Measurements from ENCODE around the gene OR12D1. TPM values are rescaled to one million over a fixed set of nuclear protein-coding genes. Genes with fewer than 3 reads are reported as not detected.

Gene OR12D1
- total and polyA plus RNA-seq, 9 of the 15 experiments (the other 6 are each of a cell fraction or from before 2014, with no cell fraction given) = not detected

GRCh38 chr6:29368765-29369164, 46.0 kb upstream of the OR12D1 start, which contains the start of gene OR5V1:
Gene OR5V1 (minus strand): TSS chr6:29368865. CDS start chr6:29356195, 12,670 bp downstream.
- H3K79me2 ChIP-seq (ENCODE audit: control insufficient read depth, insufficient read depth, low read length) = no peaks in the 10 kb centered on the region
- no peaks in the 10 kb centered on the region for H3K36me3 ChIP-seq (ENCODE audit: control insufficient read depth, insufficient read depth, low read length)
- no peaks in the 10 kb centered on the region for H3K9me1 ChIP-seq (ENCODE audit: control insufficient read depth, insufficient read depth, low read length)
- H3K4me3 ChIP-seq = no peak within 1 kb of the TSS
- no peaks in the 10 kb centered on the region for H4K20me1 ChIP-seq (replicated peaks; ENCODE audit: control insufficient read depth, insufficient read depth, low read length)
- no peaks in the 10 kb centered on the region for H3K27me3 ChIP-seq (ENCODE audit: control insufficient read depth in 2 of 2, insufficient read depth in 2 of 2, low read length in 2 of 2)
- H2AFZ ChIP-seq (ENCODE audit: low read depth, low read length) = no peak within 1 kb of the TSS
- no peak within 1 kb of the TSS for H3K4me2 ChIP-seq (ENCODE audit: insufficient read depth, low read length)
- no peaks in the 10 kb centered on the region for H3K9me3 ChIP-seq (replicated peaks; ENCODE audit: control insufficient read depth, insufficient read depth, low read depth, low read length)
- no peak within 1 kb of the TSS for H3K9ac ChIP-seq (ENCODE audit: insufficient read depth in 1 of 2, low read depth in 2 of 2, low read length in 2 of 2)
- ChIA-PET CTCF (ENCODE audit: low intra/inter-chr PET ratio) (no interaction called here), POLR2A (interaction anchor here (0.5 kb wide), 2 partner anchors 469 to 1216 kb away, joined by 3 read pairs; no protein-coding TSS in a partner anchor)
- no peak for TF ChIP-seq POU5F1 (IDR thresholded peaks at IDR 0.05; ENCODE audit: borderline replicate concordance, low read depth, low read length, partially characterized antibody)
- TF ChIP-seq IRF2 (CRISPR knock-in tag; IDR thresholded peaks at IDR 0.05) = no peak
- no peak for TF ChIP-seq HBP1 (CRISPR knock-in tag; IDR thresholded peaks at IDR 0.05)
- no peak for TF ChIP-seq KLF1 (tag; IDR thresholded peaks at IDR 0.05)
- TF ChIP-seq POLR2A (conservative IDR thresholded peaks at IDR 0.05) = no peak
- no peak for TF ChIP-seq HMGXB4 (CRISPR knock-in tag; IDR thresholded peaks at IDR 0.05)
- TF ChIP-seq NFRKB (IDR thresholded peaks at IDR 0.05; ENCODE audit: low read depth) = no peak
- TF ChIP-seq PTBP1 (IDR thresholded peaks at IDR 0.05; ENCODE audit: low read depth, low read length) = no peak
- no peak for TF ChIP-seq MED1 (CRISPR knock-in tag; IDR thresholded peaks at IDR 0.05; ENCODE audit: borderline replicate concordance)
- no peak for TF ChIP-seq ZNF551 (CRISPR knock-in tag; IDR thresholded peaks at IDR 0.05)
- WGBS (ENCODE audit: insufficient coverage, low coverage, missing lambda C conversion rate) = 0% methylated on average over 3 of the region's 3 CpGs
- DNase-seq (ENCODE audit: extremely low read depth in 1 of 4, low spot score in 3 of 4) = no peak
- H3K4me1 ChIP-seq (replicated peaks in 1 of 2; ENCODE audit: control insufficient read depth in 2 of 2, insufficient read depth in 2 of 2, low read length in 2 of 2) = no peaks in the 10 kb centered on the region
- FAIRE-seq = no peak
- intact Hi-C loops (cut with micrococcal nuclease) = no loop called here
- no TSS peak for BruUV-seq (replicated peaks)
- no peak within 1 kb of the TSS for H3K27ac ChIP-seq (ENCODE audit: extremely low read depth, low read depth, low read length)
- ATAC-seq = no peak
- in situ Hi-C loops (cut with MboI) = no loop called here
